HCT116 (cell line): ENCODE results near the gene MAP3K5. TPM values are rescaled to one million over a fixed set of nuclear protein-coding genes. Genes with fewer than 3 reads are reported as not detected.

Experiments
- ATAC-seq: fragments of 200-7000 bp; cut with Tn5 transposase; 2 replicates; pipeline ENCODE4 v1.9.1; 2020; ENCODE audit warnings: mild to moderate bottlenecking, moderate library complexity
- BruUV-seq: library from RNA; stranded (reverse); fragments of 400-500 nt; replicated peaks from 2 replicates; lab custom pipeline; 2021; lab: Mats Ljungman, UMichigan
- CTCF ChIA-PET: fragments of 300-600 bp; sonication (Branson Sonifier 250); formaldehyde crosslinking; loops from one replicate; lab custom pipeline; 2021; ENCODE audit warnings: antibody characterized with exemption; lab: Charles Lee
- POLR2A ChIA-PET: fragments of 300-600, 350-600 bp; sonication (Branson Sonifier 250); formaldehyde crosslinking; loops from one replicate; lab custom pipeline; 2021; ENCODE audit warnings: antibody characterized with exemption; lab: Charles Lee
- RAD21 ChIA-PET, 2 experiments: fragments of 300-600 bp; sonication (Branson Sonifier 250); formaldehyde crosslinking; loops; one replicate each; lab custom pipeline; 2023; ENCODE audit warnings: low total read pairs in 2 of 2; ENCODE audit not compliant: uncharacterized antibody in 2 of 2, unreplicated experiment in 2 of 2, low non-redundant PET in 1 of 2; lab: Charles Lee
- DNase-seq: peaks from one replicate; pipeline ENCODE4 v3.0.0-alpha.2; 2010; ENCODE audit warnings: low read depth, low spot score
- H2AFZ ChIP-seq: fragments of 200-600 bp; shearing (Covaris generic), sonication (generic); 2 replicates; pipeline ENCODE4 v1.6.1; 2017; ENCODE audit warnings: low read depth, mixed run types, mixed read lengths, antibody characterized with exemption, low read length; ENCODE audit not compliant: poor library complexity, severe bottlenecking
- H3K27ac ChIP-seq: 2 replicates; pipeline ENCODE4 v1.5.1; 2012; ENCODE audit warnings: low read depth, low read length
- H3K27me3 ChIP-seq: fragments of 200-600 bp; sonication (generic); 2 replicates; pipeline ENCODE4 v1.6.1; 2016; ENCODE audit warnings: mixed run types, low read length, mixed read lengths; ENCODE audit not compliant: insufficient read depth
- H3K36me3 ChIP-seq, 2 experiments: fragments of 200-500 bp in 1 of 2; fragments of 200-600 bp in 1 of 2; sonication (Bioruptor generic) in 1 of 2; sonication (generic) in 1 of 2; 2 replicates each; pipeline versions ENCODE4 v1.5.1 to v1.6.1; 2014 to 2016; ENCODE audit warnings: low read length in 2 of 2, inconsistent platforms in 1 of 2, mixed read lengths in 1 of 2, mixed run types in 1 of 2; ENCODE audit not compliant: insufficient read depth in 2 of 2, control insufficient read depth in 1 of 2
- H3K4me1 ChIP-seq, 2 experiments: fragments of 200-600 bp in 1 of 2; sonication (generic) in 1 of 2; 2 replicates each; pipeline versions ENCODE4 v1.5.1 to v1.6.1; 2012 to 2017; ENCODE audit warnings: low read length in 2 of 2, inconsistent platforms in 1 of 2, mild to moderate bottlenecking in 1 of 2, mixed read lengths in 1 of 2, mixed run types in 1 of 2, moderate library complexity in 1 of 2; ENCODE audit not compliant: insufficient read depth in 2 of 2, control insufficient read depth in 1 of 2
- H3K4me2 ChIP-seq: fragments of 200-600 bp; sonication (generic); 2 replicates; pipeline ENCODE4 v1.6.1; 2017; ENCODE audit warnings: mixed run types, low read length, mixed read lengths
- H3K4me3 ChIP-seq, 2 experiments: fragments of 200-600 bp in 1 of 2; sonication (generic) in 1 of 2; replicated peaks in 1 of 2; 2 replicates each; pipeline ENCODE4 v1.5.1; 2011 to 2016; ENCODE audit warnings: low read length in 2 of 2, control low read depth in 1 of 2, low read depth in 1 of 2, mild to moderate bottlenecking in 1 of 2, mixed read lengths in 1 of 2, mixed run types in 1 of 2
- H3K79me2 ChIP-seq: fragments of 200-600 bp; sonication (generic); 2 replicates; pipeline ENCODE4 v1.6.1; 2017; ENCODE audit warnings: mild to moderate bottlenecking, mixed run types, low read length, moderate library complexity, mixed read lengths; ENCODE audit not compliant: insufficient read depth
- H3K9ac ChIP-seq: fragments of 200-600 bp; sonication (generic); 2 replicates; pipeline ENCODE4 v1.6.1; 2016; ENCODE audit warnings: low read length, mixed read lengths
- H3K9me2 ChIP-seq: fragments of 200-600 bp; sonication (generic), shearing (Covaris generic); 2 replicates; pipeline ENCODE4 v1.6.1; 2017; ENCODE audit warnings: mixed run types, mild to moderate bottlenecking, moderate library complexity; ENCODE audit not compliant: insufficient read depth
- H3K9me3 ChIP-seq, 2 experiments: fragments of 200-500 bp in 1 of 2; fragments of 200-600 bp in 1 of 2; sonication (Bioruptor generic) in 1 of 2; sonication (generic) in 1 of 2; 2 replicates each; pipeline ENCODE4 v1.6.1; 2014 to 2017; ENCODE audit warnings: low read length in 2 of 2, mixed read lengths in 2 of 2, inconsistent platforms in 1 of 2, low read depth in 1 of 2, mild to moderate bottlenecking in 1 of 2, mixed run types in 1 of 2, moderate library complexity in 1 of 2; ENCODE audit not compliant: control insufficient read depth in 1 of 2, insufficient read depth in 1 of 2
- H4K20me1 ChIP-seq: fragments of 200-600 bp; sonication (generic), shearing (Covaris generic); 2 replicates; pipeline ENCODE4 v1.6.1; 2017; ENCODE audit warnings: mixed run types, mild to moderate bottlenecking, moderate library complexity; ENCODE audit not compliant: insufficient read depth
- CBX3 ChIP-seq: IDR thresholded peaks from 2 replicates; pipeline ENCODE4 v1.6.1; 2012; ENCODE audit warnings: low read depth
- CEBPB ChIP-seq: IDR thresholded peaks from 2 replicates; pipeline ENCODE4 v1.6.1; 2012; ENCODE audit warnings: low read depth
- CTCF ChIP-seq, 3 experiments: fragments of 200-600 bp in 1 of 3; sonication (generic) in 1 of 3; IDR thresholded peaks in 2 of 3; conservative IDR thresholded peaks in 1 of 3; 2 replicates each; pipeline ENCODE4 v1.5.1; 2012 to 2017; ENCODE audit warnings: low read depth in 2 of 3, low read length in 2 of 3, antibody characterized with exemption in 1 of 3, borderline replicate concordance in 1 of 3, control low read depth in 1 of 3, mild to moderate bottlenecking in 1 of 3, mixed read lengths in 1 of 3, mixed run types in 1 of 3, moderate library complexity in 1 of 3; ENCODE audit not compliant: insufficient read depth in 1 of 3
- EGR1 ChIP-seq: IDR thresholded peaks from 2 replicates; pipeline ENCODE4 v1.6.1; 2012; ENCODE audit warnings: low read depth
- ELF1 ChIP-seq: IDR thresholded peaks from 2 replicates; pipeline ENCODE4 v1.6.1; 2012; ENCODE audit warnings: low read depth, borderline replicate concordance
- EZH2phosphoT487 ChIP-seq: fragments of 200-600 bp; IDR thresholded peaks from 2 replicates; pipeline ENCODE4 v1.6.1; 2018; ENCODE audit warnings: antibody characterized with exemption, borderline replicate concordance
- FOSL1 ChIP-seq: IDR thresholded peaks from 2 replicates; pipeline ENCODE4 v1.6.1; 2012; ENCODE audit warnings: low read depth
- JUND ChIP-seq: IDR thresholded peaks from 2 replicates; pipeline ENCODE4 v1.6.1; 2012
- POLR2A ChIP-seq: IDR thresholded peaks from 2 replicates; pipeline ENCODE4 v1.7.0; 2011; ENCODE audit warnings: borderline replicate concordance; ENCODE audit not compliant: insufficient read depth, insufficient read length; ENCODE audit errors: extremely low read depth
- POLR2AphosphoS5 ChIP-seq: IDR thresholded peaks from 2 replicates; pipeline ENCODE4 v1.6.1; 2011; ENCODE audit warnings: mild to moderate bottlenecking, low read depth, low read length, moderate library complexity
- RAD21 ChIP-seq: IDR thresholded peaks from 2 replicates; pipeline ENCODE4 v1.6.1; 2012; ENCODE audit warnings: low read depth, mild to moderate bottlenecking
- REST ChIP-seq: IDR thresholded peaks from 2 replicates; pipeline ENCODE4 v1.6.1; 2012; ENCODE audit warnings: low read depth
- SIN3A ChIP-seq: IDR thresholded peaks from 2 replicates; pipeline ENCODE4 v1.6.1; 2012; ENCODE audit warnings: low read depth
- SP1 ChIP-seq: IDR thresholded peaks from 2 replicates; pipeline ENCODE4 v1.6.1; 2012; ENCODE audit warnings: low read depth
- SRF ChIP-seq: IDR thresholded peaks from 2 replicates; pipeline ENCODE4 v1.6.1; 2012; ENCODE audit warnings: low read depth
- TCF7L2 ChIP-seq: IDR thresholded peaks from 2 replicates; pipeline ENCODE4 v1.7.0; 2011; ENCODE audit warnings: borderline replicate concordance, inconsistent platforms; ENCODE audit not compliant: insufficient read depth, insufficient read length; ENCODE audit errors: extremely low read depth
- ZFX ChIP-seq: fragments of 450-650 bp; IDR thresholded peaks from 2 replicates; pipeline ENCODE4 v1.6.1; 2017
- ZNF274 ChIP-seq: fragments of 200-500 bp; sonication (Bioruptor generic); IDR thresholded peaks from 2 replicates; pipeline ENCODE4 v1.6.1; 2014; ENCODE audit warnings: mild to moderate bottlenecking, low read depth, low read length, inconsistent platforms
- intact Hi-C: fragments of 100-400 bp; cut with micrococcal nuclease; formaldehyde crosslinking; loops from 2 replicates; pipeline ENCODE4 v1.10.0; 2022
- total RNA-seq: library from RNA; stranded (reverse); gene quantifications from one replicate; pipeline ENCODE4 v1.2.1, GENCODE V29; 2021; ENCODE audit not compliant: unreplicated experiment
- TF ChIP-seq, protein P1 (sequence below): IDR thresholded peaks from 2 replicates; pipeline ENCODE4 v1.6.1; 2011; ENCODE audit warnings: mild to moderate bottlenecking, low read length, moderate library complexity; ENCODE audit not compliant: insufficient replicate concordance; ENCODE audit errors: extremely low read depth
- TF ChIP-seq, protein P2 (sequence below): IDR thresholded peaks from 2 replicates; pipeline ENCODE4 v1.6.1; 2012

The MAP3K5 gene
- total RNA-seq, 1 experiment from 2014 or later, result 11.8 TPM

DNA sequence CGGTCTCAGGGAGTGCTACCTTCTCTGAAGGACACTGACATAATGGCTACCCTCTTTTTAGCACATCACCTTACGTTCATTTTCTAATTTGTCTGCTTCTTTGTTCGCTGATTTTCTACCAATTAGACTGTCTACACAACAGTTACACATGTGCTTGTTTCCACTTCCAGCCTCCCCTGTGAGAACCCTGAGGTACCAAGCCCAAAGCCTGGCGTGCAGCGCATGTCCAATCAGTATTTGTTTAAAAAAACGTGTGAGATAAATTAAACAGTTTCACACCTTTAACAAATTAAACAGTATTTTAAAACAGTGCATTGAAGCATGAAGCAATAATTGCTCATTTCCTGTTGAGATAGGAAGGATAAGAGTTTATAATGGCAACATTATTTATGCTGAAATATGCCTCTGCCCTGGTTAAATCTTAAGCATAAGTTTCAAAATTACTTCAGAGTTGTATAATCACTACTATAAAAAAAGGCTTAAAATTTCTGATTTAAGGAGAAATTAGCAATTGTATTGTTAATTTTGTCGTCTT is 88.9 kb downstream of the MAP3K5 start:
- ChIA-PET CTCF (no interaction called here), RAD21 (no interaction called here), POLR2A (no interaction called here)
- no peak overlapping the region for H3K27ac ChIP-seq
- H3K4me2 ChIP-seq, result no peak overlapping the region
- no peak for DNase-seq
- intact Hi-C loops, result no loop called here
- no peak overlapping the region for H3K9ac ChIP-seq
- TSS peak; percentile 27 for BruUV-seq
- H3K4me1 ChIP-seq, result peaks cover 19 to 23% of the 10 kb centered on the region in 2 experiments; a peak in 3 of 4 replicates
- H3K9me3 ChIP-seq, result no peaks in the 10 kb centered on the region
- no peak for ATAC-seq
- no peaks in the 10 kb centered on the region for H3K27me3 ChIP-seq
- H3K79me2 ChIP-seq, result no peaks in the 10 kb centered on the region
- TF ChIP-seq JUND (no peak), RAD21 (no peak), EZH2phosphoT487 (no peak), CBX3 (no peak), POLR2AphosphoS5 (no peak), EGR1 (no peak), CTCF (IDR thresholded peaks at IDR 0.05 in 2 of 3, conservative IDR thresholded peaks at IDR 0.05 in 1 of 3; ENCODE audit: borderline replicate concordance in 1 of 3, insufficient read depth in 1 of 3, low read depth in 2 of 3, low read length in 2 of 3) (no peak), FOSL1 (no peak), CEBPB (no peak), POLR2A (no peak), ELF1 (no peak), REST (no peak), ZNF274 (no peak), SRF (no peak), TCF7L2 (no peak), SIN3A (no peak), ZFX (no peak), SP1 (no peak)
- TF ChIP-seq, protein P1, sequence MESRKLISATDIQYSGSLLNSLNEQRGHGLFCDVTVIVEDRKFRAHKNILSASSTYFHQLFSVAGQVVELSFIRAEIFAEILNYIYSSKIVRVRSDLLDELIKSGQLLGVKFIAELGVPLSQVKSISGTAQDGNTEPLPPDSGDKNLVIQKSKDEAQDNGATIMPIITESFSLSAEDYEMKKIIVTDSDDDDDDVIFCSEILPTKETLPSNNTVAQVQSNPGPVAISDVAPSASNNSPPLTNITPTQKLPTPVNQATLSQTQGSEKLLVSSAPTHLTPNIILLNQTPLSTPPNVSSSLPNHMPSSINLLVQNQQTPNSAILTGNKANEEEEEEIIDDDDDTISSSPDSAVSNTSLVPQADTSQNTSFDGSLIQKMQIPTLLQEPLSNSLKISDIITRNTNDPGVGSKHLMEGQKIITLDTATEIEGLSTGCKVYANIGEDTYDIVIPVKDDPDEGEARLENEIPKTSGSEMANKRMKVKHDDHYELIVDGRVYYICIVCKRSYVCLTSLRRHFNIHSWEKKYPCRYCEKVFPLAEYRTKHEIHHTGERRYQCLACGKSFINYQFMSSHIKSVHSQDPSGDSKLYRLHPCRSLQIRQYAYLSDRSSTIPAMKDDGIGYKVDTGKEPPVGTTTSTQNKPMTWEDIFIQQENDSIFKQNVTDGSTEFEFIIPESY, result no peak
- TF ChIP-seq, protein P2, sequence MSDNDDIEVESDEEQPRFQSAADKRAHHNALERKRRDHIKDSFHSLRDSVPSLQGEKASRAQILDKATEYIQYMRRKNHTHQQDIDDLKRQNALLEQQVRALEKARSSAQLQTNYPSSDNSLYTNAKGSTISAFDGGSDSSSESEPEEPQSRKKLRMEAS, result no peak
- H4K20me1 ChIP-seq, result no peaks in the 10 kb centered on the region
- no peaks in the 10 kb centered on the region for H3K36me3 ChIP-seq
- H3K4me3 ChIP-seq, result no peak overlapping the region
- H2AFZ ChIP-seq, result no peak overlapping the region
- no peaks in the 10 kb centered on the region for H3K9me2 ChIP-seq
